A549 (cell line): Measurements from ENCODE around the gene MAN1C1.

Source experiments
- ATOH8 ChIP-seq: fragments of 250-450 bp; sonication (Bioruptor Pico); IDR thresholded peaks from 2 replicates; pipeline ENCODE4 v1.5.0; 2020; ENCODE audit warnings: low read depth, mild to moderate bottlenecking, moderate library complexity
- BHLHE40 ChIP-seq: IDR thresholded peaks from 2 replicates; pipeline ENCODE4 v1.6.1; 2012; ENCODE audit warnings: low read depth, low read length, inconsistent platforms
- CBX2 ChIP-seq: fragments of 200-600 bp; sonication (generic); IDR thresholded peaks from 2 replicates; pipeline ENCODE4 v1.6.1; 2016; ENCODE audit warnings: low read depth, mild to moderate bottlenecking, borderline replicate concordance
- CBX8 ChIP-seq: fragments of 200-600 bp; sonication (generic); IDR thresholded peaks from 2 replicates; pipeline ENCODE4 v1.6.1; 2016
- CHD2 ChIP-seq: fragments of 150-350 bp; IDR thresholded peaks from 2 replicates; pipeline ENCODE4 v1.6.1; 2014; ENCODE audit warnings: low read length; ENCODE audit not compliant: partially characterized antibody
- CHD4 ChIP-seq: fragments of 200-600 bp; sonication (generic); IDR thresholded peaks from 2 replicates; pipeline ENCODE4 v1.6.1; 2016; ENCODE audit warnings: antibody characterized with exemption, mild to moderate bottlenecking, borderline replicate concordance
- EP300 ChIP-seq, 2 experiments: fragments of >200 bp; sonication (Bioruptor Twin); formaldehyde crosslinking; IDR thresholded peaks; 2 replicates in 1 of 2; 3 replicates in 1 of 2; pipeline ENCODE4 v1.6.1; 2016 to 2017
- ESRRA ChIP-seq: fragments of 150-350 bp; IDR thresholded peaks from 2 replicates; pipeline ENCODE4 v1.6.1; 2014; ENCODE audit warnings: mild to moderate bottlenecking, low read length, borderline replicate concordance
- JUN ChIP-seq, 2 experiments: fragments of >200 bp; sonication (Bioruptor Twin); formaldehyde crosslinking; IDR thresholded peaks; 2 replicates in 1 of 2; 3 replicates in 1 of 2; pipeline ENCODE4 v1.6.1; 2016 to 2017
- MYC ChIP-seq: IDR thresholded peaks from 2 replicates; pipeline ENCODE4 v1.6.1; 2012; ENCODE audit warnings: mild to moderate bottlenecking, inconsistent platforms, low read length, improper control_type of control experiment, borderline replicate concordance
- POLR2A ChIP-seq: IDR thresholded peaks from 2 replicates; pipeline ENCODE4 v1.6.1; 2012; ENCODE audit warnings: mild to moderate bottlenecking, low read length
- SMC3 ChIP-seq: fragments of >200 bp; sonication (Bioruptor Twin); formaldehyde crosslinking; IDR thresholded peaks from 3 replicates; pipeline ENCODE4 v1.6.1; 2018; ENCODE audit warnings: inconsistent platforms
- ZSCAN20 ChIP-seq: fragments of 250-450 bp; sonication (Bioruptor Pico); IDR thresholded peaks from 2 replicates; pipeline ENCODE4 v1.8.0; 2022; ENCODE audit warnings: mild to moderate bottlenecking, moderate library complexity
- TF ChIP-seq, protein P1 (sequence below): fragments of >200 bp; sonication (Bioruptor Twin); formaldehyde crosslinking; IDR thresholded peaks from 3 replicates; pipeline ENCODE4 v1.5.1; 2016

DNA sequence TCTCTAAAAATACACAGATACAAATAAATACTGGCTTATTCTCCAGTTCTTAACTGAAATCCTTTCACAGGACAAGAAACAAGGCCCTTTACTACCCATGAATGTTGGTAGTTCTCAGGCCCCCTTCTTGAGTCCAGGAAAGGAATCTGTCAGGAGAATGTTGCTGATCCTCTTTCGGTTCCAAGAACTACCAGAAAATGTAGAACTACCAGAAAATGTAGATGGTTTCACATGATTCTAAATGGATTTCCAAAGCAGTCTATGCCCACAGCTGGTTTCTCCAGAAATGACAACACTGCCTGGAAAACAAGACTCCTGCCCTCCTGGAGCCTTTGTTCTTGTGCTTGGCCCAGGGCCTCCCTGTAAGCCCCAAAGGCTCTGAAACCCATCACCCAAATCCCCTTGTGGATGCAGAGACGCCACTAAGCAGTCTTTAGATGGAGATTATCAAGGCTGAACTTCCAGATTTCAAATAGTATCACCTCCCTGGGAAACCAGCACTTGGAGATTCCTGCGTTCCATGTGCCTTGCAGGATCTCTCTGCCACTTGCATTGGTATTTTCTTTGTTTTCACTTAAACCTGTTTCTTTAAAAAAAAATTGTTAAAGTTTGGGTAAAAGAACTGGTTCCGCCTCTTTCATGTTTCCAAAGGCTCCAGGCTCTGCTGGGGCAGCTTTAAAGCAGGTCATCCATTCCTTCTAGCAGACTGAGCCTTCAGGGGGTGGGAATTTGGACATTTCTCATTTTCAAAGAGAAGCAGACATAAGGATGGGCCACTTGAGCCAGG is 53.4 kb downstream of the MAN1C1 start:
- TF ChIP-seq, protein P1, sequence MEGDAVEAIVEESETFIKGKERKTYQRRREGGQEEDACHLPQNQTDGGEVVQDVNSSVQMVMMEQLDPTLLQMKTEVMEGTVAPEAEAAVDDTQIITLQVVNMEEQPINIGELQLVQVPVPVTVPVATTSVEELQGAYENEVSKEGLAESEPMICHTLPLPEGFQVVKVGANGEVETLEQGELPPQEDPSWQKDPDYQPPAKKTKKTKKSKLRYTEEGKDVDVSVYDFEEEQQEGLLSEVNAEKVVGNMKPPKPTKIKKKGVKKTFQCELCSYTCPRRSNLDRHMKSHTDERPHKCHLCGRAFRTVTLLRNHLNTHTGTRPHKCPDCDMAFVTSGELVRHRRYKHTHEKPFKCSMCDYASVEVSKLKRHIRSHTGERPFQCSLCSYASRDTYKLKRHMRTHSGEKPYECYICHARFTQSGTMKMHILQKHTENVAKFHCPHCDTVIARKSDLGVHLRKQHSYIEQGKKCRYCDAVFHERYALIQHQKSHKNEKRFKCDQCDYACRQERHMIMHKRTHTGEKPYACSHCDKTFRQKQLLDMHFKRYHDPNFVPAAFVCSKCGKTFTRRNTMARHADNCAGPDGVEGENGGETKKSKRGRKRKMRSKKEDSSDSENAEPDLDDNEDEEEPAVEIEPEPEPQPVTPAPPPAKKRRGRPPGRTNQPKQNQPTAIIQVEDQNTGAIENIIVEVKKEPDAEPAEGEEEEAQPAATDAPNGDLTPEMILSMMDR: no peak
- TF ChIP-seq CHD4: no peak
- TF ChIP-seq CBX8: no peak
- TF ChIP-seq BHLHE40: no peak
- TF ChIP-seq JUN (IDR thresholded peaks at IDR 0.05): no peak
- TF ChIP-seq ZSCAN20: no peak
- TF ChIP-seq EP300 (IDR thresholded peaks at IDR 0.05): no peak
- TF ChIP-seq POLR2A: no peak
- no peak for TF ChIP-seq CBX2
- no peak for TF ChIP-seq ESRRA
- no peak for TF ChIP-seq ATOH8
- no peak for TF ChIP-seq MYC
- TF ChIP-seq CHD2: no peak
- TF ChIP-seq SMC3: no peak
